ENCODE data around the gene PDE4B. TPM values are rescaled to one million over a fixed set of nuclear protein-coding genes. Genes with fewer than 3 reads are reported as not detected.

Gene PDE4B
- polyA plus RNA-seq, 1 donor from 2014 or later = 135 TPM

GRCh38 chr1:66359269-66359668 lies 566.6 kb downstream of the PDE4B start:
- Histone ChIP-seq H3K4me3 (ENCODE audit: low read length) (peak overlapping the region; percentile 50), H3K9me3 (ENCODE audit: low read length) (no peaks in the 10 kb centered on the region), H2AFZ (ENCODE audit: low read depth, low read length) (no peak overlapping the region), H3K27ac (ENCODE audit: low read length) (no peak overlapping the region), H3K36me3 (ENCODE audit: insufficient read depth, low read length) (peaks cover 20% of the 10 kb centered on the region), H3K79me2 (replicated peaks; ENCODE audit: insufficient read depth, low read length) (peaks cover 24% of the 10 kb centered on the region), H3F3A (ENCODE audit: insufficient read depth, low read length, poor library complexity, severe bottlenecking) (peaks cover 2% of the 10 kb centered on the region), H3K4me2 (ENCODE audit: low read length) (peak overlapping the region; percentile 29), H3K9me2 (ENCODE audit: insufficient read depth, low read length) (no peaks in the 10 kb centered on the region), H4K20me1 (ENCODE audit: insufficient read depth) (no peaks in the 10 kb centered on the region), H3K27me3 (ENCODE audit: insufficient read depth, low read depth, low read length) (no peaks in the 10 kb centered on the region), H3K9ac (ENCODE audit: low read length) (no peak overlapping the region)
- no peak for TF ChIP-seq RAD21 (conservative IDR thresholded peaks at IDR 0.05)
- no peak for TF ChIP-seq SMC3 (conservative IDR thresholded peaks at IDR 0.05; ENCODE audit: poor library complexity)
- no peak for TF ChIP-seq EP300 (conservative IDR thresholded peaks at IDR 0.05; ENCODE audit: poor library complexity, severe bottlenecking)
- no peak for TF ChIP-seq POLR2AphosphoS5 (IDR thresholded peaks at IDR 0.05)
- no peak for TF ChIP-seq REST (IDR thresholded peaks at IDR 0.05; ENCODE audit: borderline replicate concordance)
- TF ChIP-seq TAF1 (IDR thresholded peaks at IDR 0.05; ENCODE audit: low read depth) = no peak
- no peak for TF ChIP-seq CTCF (IDR thresholded peaks at IDR 0.05; ENCODE audit: poor library complexity, severe bottlenecking)
- no peak for TF ChIP-seq MXI1 (conservative IDR thresholded peaks at IDR 0.05; ENCODE audit: poor library complexity, severe bottlenecking)
- TF ChIP-seq EZH2 (IDR thresholded peaks at IDR 0.05; ENCODE audit: borderline replicate concordance, insufficient read depth, low read length, poor library complexity, severe bottlenecking) = no peak

- H3K9me3 ChIP-seq (ENCODE audit: low read length) = no peaks in the 10 kb centered on the region
- H2AFZ ChIP-seq (ENCODE audit: low read depth, low read length) = no peak overlapping the region
- H3K79me2 ChIP-seq (replicated peaks; ENCODE audit: insufficient read depth, low read length) = peaks cover 22% of the 10 kb centered on the region
- no peaks in the 10 kb centered on the region for H3K9me2 ChIP-seq (ENCODE audit: insufficient read depth, low read length)
- H3K36me3 ChIP-seq (ENCODE audit: insufficient read depth, low read length) = peaks cover 26% of the 10 kb centered on the region
- TF ChIP-seq EZH2 (IDR thresholded peaks at IDR 0.05; ENCODE audit: borderline replicate concordance, insufficient read depth, low read length, poor library complexity, severe bottlenecking) (no peak), RAD21 (conservative IDR thresholded peaks at IDR 0.05) (no peak), CTCF (IDR thresholded peaks at IDR 0.05; ENCODE audit: poor library complexity, severe bottlenecking) (no peak), REST (IDR thresholded peaks at IDR 0.05; ENCODE audit: borderline replicate concordance) (no peak), POLR2AphosphoS5 (IDR thresholded peaks at IDR 0.05) (no peak), TAF1 (IDR thresholded peaks at IDR 0.05; ENCODE audit: low read depth) (no peak), MXI1 (conservative IDR thresholded peaks at IDR 0.05; ENCODE audit: poor library complexity, severe bottlenecking) (no peak), EP300 (conservative IDR thresholded peaks at IDR 0.05; ENCODE audit: poor library complexity, severe bottlenecking) (no peak), SMC3 (conservative IDR thresholded peaks at IDR 0.05; ENCODE audit: poor library complexity) (no peak)
- peak overlapping the region; percentile 33 for H3K4me2 ChIP-seq (ENCODE audit: low read length)
- H3K27ac ChIP-seq (ENCODE audit: low read length) = peak overlapping the region; percentile 43
- H3K27me3 ChIP-seq (ENCODE audit: insufficient read depth, low read depth, low read length) = no peaks in the 10 kb centered on the region
- H3K9ac ChIP-seq (ENCODE audit: low read length) = no peak overlapping the region
- H3K4me3 ChIP-seq (ENCODE audit: low read length) = peak overlapping the region; percentile 50
- no peaks in the 10 kb centered on the region for H4K20me1 ChIP-seq (ENCODE audit: insufficient read depth)
- peaks cover 2% of the 10 kb centered on the region for H3F3A ChIP-seq (ENCODE audit: insufficient read depth, low read length, poor library complexity, severe bottlenecking)
These were observed 567.1 kb downstream of the PDE4B start for GRCh38 chr1:66359815-66360214.

All from neural cell (in vitro differentiated cells).